T-cell (primary cell): ENCODE measurements around the gene ANXA6. TPM values are rescaled to one million over a fixed set of nuclear protein-coding genes. Genes with fewer than 3 reads are reported as not detected.

Experiments used
- ATAC-seq, 4 experiments: fragments of 200-7000 bp in 3 of 4; fragments of 150-1000 bp in 1 of 4; cut with Tn5 transposase; replicated peaks in 1 of 4; 1 replicate in 3 of 4; 2 replicates in 1 of 4; pipeline ENCODE4 v1.10.0; 2021; ENCODE audit warnings: moderate library complexity in 3 of 4, mild to moderate bottlenecking in 2 of 4, moderate number of reproducible peaks in 1 of 4
- CTCF ChIA-PET, 2 donors: fragments of 300-600 bp; sonication (Branson Sonifier 250); formaldehyde crosslinking; loops; one replicate each; lab custom pipeline; 2022; ENCODE audit warnings: antibody characterized with exemption in 2 of 2; lab: Charles Lee
- POLR2A ChIA-PET, 2 donors: fragments of 300-600 bp; sonication (Branson Sonifier 250); formaldehyde crosslinking; loops; one replicate each; lab custom pipeline; 2022; ENCODE audit warnings: antibody characterized with exemption in 2 of 2; lab: Charles Lee
- DNase-seq, 35 experiments: peaks; one replicate each; pipeline versions ENCODE4 v3.0.0 to v3.0.0-alpha.2; 2013 to 2023
- H3K27ac ChIP-seq: one replicate; pipeline ENCODE4 v1.5.1; 2013; ENCODE audit warnings: low read length
- H3K27me3 ChIP-seq, 2 experiments: replicated peaks in 1 of 2; 1 replicate in 1 of 2; 2 replicates in 1 of 2; pipeline versions ENCODE4 v1.6.1 to v1.7.0; 2013; ENCODE audit warnings: low read length in 1 of 2, mixed read lengths in 1 of 2; ENCODE audit not compliant: control insufficient read depth in 2 of 2, insufficient read depth in 2 of 2; ENCODE audit errors: extremely low read depth in 1 of 2
- H3K36me3 ChIP-seq, 2 donors: 1 replicate in 1 of 2; 2 replicates in 1 of 2; pipeline versions ENCODE4 v1.6.1 to v1.7.0; 2013; ENCODE audit warnings: low read length in 1 of 2; ENCODE audit not compliant: control insufficient read depth in 2 of 2, insufficient read depth in 1 of 2; ENCODE audit errors: extremely low read depth in 1 of 2
- H3K4me1 ChIP-seq, 2 experiments: 1 replicate in 1 of 2; 2 replicates in 1 of 2; pipeline versions ENCODE4 v1.6.1 to v1.7.0; 2013; ENCODE audit warnings: low read length in 2 of 2, mixed read lengths in 1 of 2; ENCODE audit not compliant: insufficient read depth in 2 of 2, control insufficient read depth in 1 of 2; ENCODE audit errors: extremely low read depth in 1 of 2
- H3K4me3 ChIP-seq, 2 donors: 1 replicate in 1 of 2; 2 replicates in 1 of 2; pipeline versions ENCODE4 v1.5.1 to v1.7.0; 2013; ENCODE audit warnings: mild to moderate bottlenecking in 2 of 2, low read length in 1 of 2, moderate library complexity in 1 of 2; ENCODE audit not compliant: control insufficient read depth in 1 of 2; ENCODE audit errors: extremely low read depth in 1 of 2
- H3K9me3 ChIP-seq: 2 replicates; pipeline ENCODE4 v1.7.0; 2013
- H3K27ac Mint-ChIP-seq, 2 donors: one replicate each; pipeline ENCODE4 v1.8.0; 2020 to 2021; ENCODE audit warnings: mild to moderate bottlenecking in 2 of 2, mixed read lengths in 2 of 2
- H3K27me3 Mint-ChIP-seq, 2 donors: one replicate each; pipeline ENCODE4 v1.8.0; 2021 to 2022; ENCODE audit warnings: mixed read lengths in 2 of 2
- H3K36me3 Mint-ChIP-seq: one replicate; pipeline ENCODE4 v1.8.0; 2021; ENCODE audit warnings: mixed read lengths
- H3K4me1 Mint-ChIP-seq, 3 donors: one replicate each; pipeline ENCODE4 v1.8.0; 2020 to 2022; ENCODE audit warnings: mixed read lengths in 3 of 3, mild to moderate bottlenecking in 1 of 3
- H3K4me3 Mint-ChIP-seq, 3 donors: one replicate each; pipeline ENCODE4 v1.8.0; 2020 to 2022; ENCODE audit warnings: mild to moderate bottlenecking in 3 of 3, mixed read lengths in 3 of 3, moderate library complexity in 3 of 3
- H3K9me3 Mint-ChIP-seq, 3 donors: one replicate each; pipeline ENCODE4 v1.8.0; 2020 to 2022; ENCODE audit warnings: mixed read lengths in 3 of 3
- WGBS: methylation state at CpG from one replicate; pipeline ENCODE4 v1.1.5; 2013; ENCODE audit warnings: missing lambda C conversion rate; ENCODE audit not compliant: insufficient coverage; 5-methylcytosine and 5-hydroxymethylcytosine counted together
- total RNA-seq, 35 experiments: library from RNA in 6 of 35; stranded (reverse) in 6 of 35; fragments of 120-200 nt in 1 of 35; gene quantifications; one replicate each; pipeline versions ENCODE4 v1.2.1 to v1.2.4 and lab custom pipeline; 2013 to 2026

ANXA6 gene
- total RNA-seq, 5 donors from 2014 or later (not counting 1 experiment from before 2014, with no cell fraction given) = 266 to 395 (median 345) TPM

DNA sequence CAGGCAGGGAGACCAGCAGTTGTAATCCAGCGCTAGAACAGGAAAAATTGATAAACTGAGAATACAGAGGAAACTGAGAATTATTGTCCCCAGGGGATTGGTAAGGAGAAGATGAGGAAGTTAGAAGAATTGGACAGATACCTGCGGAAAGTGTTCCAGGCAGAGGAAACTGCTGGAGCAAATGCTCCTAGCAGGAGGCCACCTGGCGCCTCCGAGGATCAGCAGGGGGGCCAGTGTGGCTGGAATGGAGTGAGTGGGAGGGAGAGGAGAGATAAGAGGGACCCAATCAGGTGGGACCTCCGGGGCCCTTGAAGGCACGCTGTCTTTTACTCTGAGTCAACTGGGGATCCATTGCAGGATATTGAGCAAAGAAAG lies 695 bp upstream of the ANXA6 start:
- H3K27ac Mint-ChIP-seq = peak overlapping the region; percentile 96 to 98
- H3K4me3 ChIP-seq = peak overlapping the region; percentile 89 to 96
- H3K4me3 Mint-ChIP-seq = peak overlapping the region; percentile 94 to 96 (median 95)
- DNase-seq (no peak), ATAC-seq (no peak)
- no peaks in the 10 kb centered on the region for H3K27me3 Mint-ChIP-seq
- CTCF ChIA-PET = interaction anchor here (0.6 to 1.8 kb wide), 5 partner anchors 10 to 586 kb away, joined by 3 to 16 read pairs (median 4); no protein-coding TSS in a partner anchor
- peaks cover 33 to 56% of the 10 kb centered on the region in 2 experiments for H3K4me1 ChIP-seq
- H3K27me3 ChIP-seq = no peaks in the 10 kb centered on the region
- peak overlapping the region; percentile 89 for H3K27ac ChIP-seq
- POLR2A ChIA-PET = interaction anchor here in 1 of 2 donors (1.4 kb wide), 1 partner anchor 55 kb away, joined by 4 read pairs; no protein-coding TSS in a partner anchor
- WGBS = 27% methylated on average over 3 of the region's 6 CpGs
- H3K4me1 Mint-ChIP-seq = peaks cover 47 to 70% (median 56%) of the 10 kb centered on the region in 3 donors
- H3K36me3 ChIP-seq = peaks cover 0 to 8% of the 10 kb centered on the region in 2 donors
- H3K36me3 Mint-ChIP-seq = peaks cover 9% of the 10 kb centered on the region
- H3K9me3 ChIP-seq = no peaks in the 10 kb centered on the region
- H3K9me3 Mint-ChIP-seq = no peaks in the 10 kb centered on the region

- 7% methylated on average over 19 of the region's 20 CpGs for WGBS
- ChIA-PET POLR2A (interaction anchor here (0.5 to 1.4 kb wide), 4 partner anchors 17 to 58 kb away, joined by 3 to 5 read pairs (median 4); no protein-coding TSS in a partner anchor), CTCF (interaction anchor here (0.6 to 1.8 kb wide), 7 partner anchors 8 to 96 kb away, joined by 3 to 16 read pairs (median 3); no protein-coding TSS in a partner anchor)
- peaks cover 0 to 21% of the 10 kb centered on the region in 2 donors for H3K36me3 ChIP-seq
- H3K27ac Mint-ChIP-seq = peak overlapping the region; percentile 96 to 98
- peak overlapping the region; percentile 89 to 96 for H3K4me3 ChIP-seq
- no peaks in the 10 kb centered on the region for H3K9me3 Mint-ChIP-seq
- no peaks in the 10 kb centered on the region for H3K27me3 Mint-ChIP-seq
- peak overlapping the region; percentile 94 to 96 (median 95) for H3K4me3 Mint-ChIP-seq
- H3K36me3 Mint-ChIP-seq = peaks cover 18% of the 10 kb centered on the region
- H3K9me3 ChIP-seq = no peaks in the 10 kb centered on the region
- peaks cover 48 to 71% of the 10 kb centered on the region in 2 experiments for H3K4me1 ChIP-seq
- peak overlapping the region; percentile 89 for H3K27ac ChIP-seq
- peaks cover 61 to 79% (median 71%) of the 10 kb centered on the region in 3 donors for H3K4me1 Mint-ChIP-seq
- DNase-seq (peak in 8 of 35 experiments; percentile 13 to 45 (median 20)), ATAC-seq (peak in 2 of 4 experiments; percentile 20 to 21)
- no peaks in the 10 kb centered on the region for H3K27me3 ChIP-seq
These were observed 815 bp downstream of the ANXA6 start for GRCh38 chr5:151156507-151157420.

DNA sequence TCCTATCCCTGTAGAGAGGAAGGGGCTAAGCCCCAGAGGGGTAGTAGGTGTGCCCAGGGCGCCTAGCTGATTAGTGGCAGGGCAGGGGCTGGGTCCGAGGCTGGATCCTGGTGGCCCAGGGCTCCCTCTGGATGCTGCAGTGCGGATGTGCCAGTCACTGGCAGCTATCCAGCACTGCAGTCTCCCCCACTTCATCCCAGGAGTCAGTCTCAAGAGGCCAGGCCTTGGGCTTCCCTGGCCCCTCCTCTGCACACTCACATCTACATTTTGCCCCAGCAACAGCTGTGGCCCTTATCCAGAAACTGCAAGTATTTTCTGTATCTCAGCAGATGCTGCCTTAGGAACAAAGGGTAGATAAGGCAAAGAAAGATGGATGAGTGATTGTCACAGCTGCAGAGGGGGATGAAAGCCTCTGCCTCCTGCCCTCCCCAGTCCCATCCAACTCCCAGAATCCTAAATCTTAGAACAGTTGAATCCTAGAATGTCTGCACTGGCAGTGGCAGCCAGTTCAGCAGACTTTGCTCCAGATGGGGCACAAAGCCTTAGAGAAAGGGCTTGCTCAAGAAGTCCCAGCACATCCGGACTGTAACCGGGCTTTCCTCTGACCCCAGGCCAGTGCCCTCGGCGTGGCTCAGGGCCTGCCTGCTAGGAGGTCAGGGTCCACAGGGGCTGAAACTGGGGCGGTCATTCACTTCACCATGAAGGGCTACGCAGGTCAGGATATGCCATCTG lies 1.6 kb downstream of the ANXA6 start:
- WGBS = 6% methylated on average over 8 of the region's 9 CpGs
- Mint-ChIP-seq H3K4me3 (peak overlapping the region; percentile 94 to 96 (median 95)), H3K4me1 (peaks cover 69 to 86% (median 78%) of the 10 kb centered on the region in 3 donors), H3K27me3 (no peaks in the 10 kb centered on the region), H3K36me3 (peaks cover 18% of the 10 kb centered on the region), H3K9me3 (no peaks in the 10 kb centered on the region), H3K27ac (peak overlapping the region; percentile 96 to 98)
- POLR2A ChIA-PET = interaction anchor here in 1 of 2 donors (0.5 kb wide), 1 partner anchor 58 kb away, joined by 3 read pairs; no protein-coding TSS in a partner anchor
- Histone ChIP-seq H3K27ac (peak overlapping the region; percentile 89), H3K4me3 (peak overlapping the region; percentile 89 to 96), H3K9me3 (no peaks in the 10 kb centered on the region), H3K27me3 (no peaks in the 10 kb centered on the region), H3K36me3 (peaks cover 0 to 21% of the 10 kb centered on the region in 2 donors), H3K4me1 (peaks cover 53 to 79% of the 10 kb centered on the region in 2 experiments)
- CTCF ChIA-PET = interaction anchor here (0.7 to 1.9 kb wide), 3 partner anchors 9 to 30 kb away, joined by 3 to 9 read pairs (median 3); no protein-coding TSS in a partner anchor
- peak; percentile 11 to 36 (median 26) for ATAC-seq
- peak in 3 of 35 experiments; percentile 7 to 43 (median 16) for DNase-seq

- Mint-ChIP-seq H3K9me3 (no peaks in the 10 kb centered on the region), H3K4me3 (peak overlapping the region; percentile 94 to 96 (median 95)), H3K27ac (peak overlapping the region; percentile 96 to 98), H3K4me1 (peaks cover 77 to 86% (median 80%) of the 10 kb centered on the region in 3 donors), H3K36me3 (peaks cover 18% of the 10 kb centered on the region), H3K27me3 (no peaks in the 10 kb centered on the region)
- Histone ChIP-seq H3K27me3 (no peaks in the 10 kb centered on the region), H3K27ac (peak overlapping the region; percentile 89), H3K9me3 (no peaks in the 10 kb centered on the region), H3K4me1 (peaks cover 60 to 87% of the 10 kb centered on the region in 2 experiments), H3K4me3 (peak overlapping the region; percentile 89 to 96), H3K36me3 (peaks cover 0 to 21% of the 10 kb centered on the region in 2 donors)
- ChIA-PET CTCF (interaction anchor here (0.6 to 1.9 kb wide), 4 partner anchors 10 to 71 kb away, joined by 3 to 9 read pairs (median 4); no protein-coding TSS in a partner anchor), POLR2A (no interaction called here)
- peak; percentile 70 to 74 (median 73) for ATAC-seq
- peak; percentile 39 to 81 (median 55) for DNase-seq
- 0% methylated on average over 1 of the region's 9 CpGs for WGBS
These were observed 2.4 kb downstream of the ANXA6 start for GRCh38 chr5:151154931-151155774.

DNA sequence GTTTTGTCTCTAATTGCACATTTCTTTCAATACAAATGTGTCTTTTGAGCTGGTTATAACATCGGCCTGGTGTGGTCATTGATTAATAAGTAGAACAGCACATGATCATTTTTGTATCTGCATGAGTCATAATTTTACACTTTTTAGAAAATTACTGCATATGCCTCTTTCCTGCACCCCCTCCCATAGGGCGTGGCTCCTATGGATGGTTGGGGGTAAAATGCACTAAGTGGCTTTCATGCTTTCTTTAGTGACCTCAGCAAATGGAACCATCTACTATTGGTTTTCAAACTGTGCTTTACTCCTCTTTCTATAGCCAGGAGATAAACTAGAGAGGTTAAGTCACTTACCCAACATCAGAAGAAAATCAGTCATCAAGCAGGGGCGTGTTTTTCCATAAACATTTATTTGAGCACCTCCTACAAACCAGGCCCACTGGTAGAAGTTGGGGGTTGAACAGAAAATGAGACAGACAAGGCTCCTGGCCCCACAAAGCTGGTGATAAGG lies 3.8 kb downstream of the ANXA6 start:
- Histone ChIP-seq H3K4me1 (peaks cover 68 to 94% of the 10 kb centered on the region in 2 experiments), H3K4me3 (no peak overlapping the region), H3K27ac (peak overlapping the region; percentile 89), H3K27me3 (no peaks in the 10 kb centered on the region), H3K9me3 (no peaks in the 10 kb centered on the region), H3K36me3 (peaks cover 0 to 21% of the 10 kb centered on the region in 2 donors)
- Mint-ChIP-seq H3K9me3 (no peaks in the 10 kb centered on the region), H3K36me3 (peaks cover 18% of the 10 kb centered on the region), H3K27ac (peak overlapping the region; percentile 96 to 98), H3K4me1 (peaks cover 87 to 88% (median 88%) of the 10 kb centered on the region in 3 donors), H3K4me3 (peak overlapping the region; percentile 8 to 96 (median 34)), H3K27me3 (no peaks in the 10 kb centered on the region)
- peak in 1 of 35 experiments; percentile 29 for DNase-seq
- ChIA-PET CTCF (interaction anchor here (0.6 to 1.9 kb wide), 4 partner anchors 11 to 608 kb away, joined by 4 to 9 read pairs (median 6); no protein-coding TSS in a partner anchor), POLR2A (interaction anchor here (0.6 kb wide), 2 partner anchors 18 to 367 kb away, joined by 4 read pairs; no protein-coding TSS in a partner anchor)
- no peak for ATAC-seq
- no CpG with 5 or more reads among the region's 3 CpGs for WGBS
